ELF-1 (cell line): ENCODE data around the gene TTLL8.

ENCODE experiments used
- DNase-seq: peaks from one replicate; pipeline ENCODE4 v3.0.0-alpha.2; 2016; ENCODE audit warnings: low read depth, low spot score

TTLL8 gene

GRCh38 chr22:50019316-50019715, 38.8 kb downstream of the TTLL8 start:
- DNase-seq = no peak

- DNase-seq = no peak
Measured at GRCh38 chr22:50018608-50019285, 39.4 kb downstream of the TTLL8 start.

DNA sequence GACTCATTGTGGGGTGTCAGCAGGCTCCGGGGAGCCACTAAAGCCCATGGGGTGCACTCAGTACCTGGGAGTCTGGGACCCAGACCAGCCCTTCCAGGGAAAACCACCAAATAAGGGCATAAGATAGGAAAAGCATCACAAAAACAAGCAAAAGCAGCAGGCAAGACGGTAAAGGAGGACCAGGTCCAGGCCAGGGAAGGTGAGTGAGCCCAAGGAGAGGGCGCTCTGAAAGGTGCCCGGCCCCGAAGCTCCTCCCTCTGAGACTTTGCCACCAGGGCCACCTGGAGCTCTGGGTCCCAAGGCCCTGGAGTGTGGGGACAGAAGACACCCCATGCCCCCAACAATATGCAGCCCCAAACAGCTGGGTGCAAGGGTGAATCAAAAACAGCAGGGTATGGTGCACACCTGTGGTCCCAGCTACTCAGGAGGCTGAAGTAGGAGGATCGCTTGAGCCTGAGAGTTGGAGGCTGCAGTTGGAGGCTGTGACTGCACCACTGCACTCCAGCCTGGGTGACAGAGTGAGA, 40.3 kb downstream of the TTLL8 start:
- no peak for DNase-seq

- DNase-seq = no peak
Measured at GRCh38 chr22:50016988-50017700, 41.0 kb downstream of the TTLL8 start.

- DNase-seq = no peak
Measured at GRCh38 chr22:50016308-50016987, 41.6 kb downstream of the TTLL8 start.

- no peak for DNase-seq
Measured at GRCh38 chr22:50015451-50016307, 42.4 kb downstream of the TTLL8 start.

DNA sequence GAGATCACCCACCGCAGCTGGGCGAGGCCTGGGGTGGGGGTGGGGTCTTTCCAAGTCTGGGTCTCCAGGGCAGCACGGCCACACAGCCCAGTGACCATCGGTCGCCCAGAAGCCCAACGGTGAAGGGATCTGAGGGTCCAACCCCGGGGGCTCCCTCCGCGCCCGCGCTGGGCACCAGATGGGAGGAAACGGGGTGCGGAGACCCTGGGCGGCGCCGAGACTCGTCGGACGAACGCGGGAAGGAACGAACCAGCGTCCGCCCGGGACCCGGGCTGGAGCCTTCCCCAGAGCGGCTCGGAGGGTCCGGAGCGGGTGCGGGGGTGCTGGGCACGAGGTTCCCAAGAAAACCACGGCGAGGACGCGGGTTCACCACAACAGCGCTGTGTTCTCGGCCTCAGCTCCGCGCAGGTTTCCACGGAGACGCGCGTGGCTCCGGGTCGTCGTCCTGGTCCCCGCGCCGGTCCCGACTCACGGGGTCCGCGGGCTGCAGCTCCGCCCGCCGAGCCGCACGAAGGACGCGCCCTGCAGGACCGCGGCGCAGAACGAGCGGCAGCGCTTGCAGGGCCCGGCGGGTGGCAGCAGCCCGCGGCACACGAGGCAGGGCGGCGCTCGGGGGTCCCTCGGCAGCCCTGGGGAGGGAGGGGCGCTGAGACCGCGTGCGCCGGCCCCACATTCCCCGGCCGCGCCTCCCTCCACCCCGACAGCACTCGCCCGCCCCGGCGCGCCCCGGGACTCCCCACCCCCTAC, 43.3 kb downstream of the TTLL8 start:
- DNase-seq = no peak

- DNase-seq = no peak
Measured at GRCh38 chr22:50014053-50014501, 44.0 kb downstream of the TTLL8 start.

DNA sequence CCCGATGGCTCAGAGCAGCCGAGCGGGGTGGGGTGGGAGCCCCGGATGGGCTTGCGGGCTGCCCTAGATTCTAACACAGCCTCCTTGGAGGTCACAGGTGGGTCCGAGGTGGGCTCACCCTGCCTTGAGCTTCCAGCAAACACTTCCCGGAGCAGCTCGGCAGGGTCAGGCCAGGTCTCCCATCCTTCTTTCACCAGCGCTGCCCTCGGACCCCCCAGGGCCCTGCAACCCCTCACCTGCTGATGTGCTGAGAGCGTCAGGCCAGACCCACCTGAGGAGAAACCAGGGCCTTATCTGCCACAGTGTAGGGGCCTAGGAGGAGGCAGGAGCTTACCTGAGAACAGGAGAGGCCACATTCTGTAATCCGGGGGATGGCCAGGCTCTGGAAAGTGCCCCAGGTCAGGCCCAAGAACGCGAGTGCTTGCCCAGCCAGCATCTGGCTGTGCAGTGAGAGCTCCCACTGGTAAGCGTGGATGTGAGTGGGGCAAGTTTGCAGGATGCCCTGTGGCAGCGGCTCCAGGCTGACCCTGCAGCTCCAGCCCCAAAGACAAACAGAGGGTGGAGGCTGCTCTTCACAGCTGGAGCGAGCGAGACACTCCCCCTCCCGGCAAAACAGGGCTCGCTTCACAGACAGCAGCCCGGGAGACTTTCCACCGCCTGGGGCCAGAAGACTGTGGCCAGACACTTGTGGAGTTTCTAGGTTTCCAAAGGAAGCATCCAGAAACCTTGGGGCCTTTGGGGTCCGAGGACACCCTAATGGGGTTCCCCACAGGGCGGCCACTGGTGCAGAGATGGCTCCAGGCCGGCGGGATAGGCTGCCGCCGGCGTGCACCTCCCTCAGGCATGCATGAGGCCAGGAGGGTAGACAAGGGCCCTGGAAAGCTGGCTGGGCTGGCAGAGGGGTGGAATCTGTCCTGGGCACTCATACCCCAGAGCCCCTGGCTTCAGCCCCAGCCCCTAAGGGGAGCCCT, 45.6 kb downstream of the TTLL8 start, which contains the start of gene IL17REL:
Gene IL17REL (minus strand): TSS at position 555 of the 971 bp plus-strand sequence. CDS start 119 bp downstream, at position 436.
- DNase-seq = peak; percentile 62

GRCh38 chr22:50011447-50012210, 46.5 kb downstream of the TTLL8 start:
- no peak for DNase-seq

- DNase-seq = no peak
Measured at GRCh38 chr22:50010676-50011446, 47.2 kb downstream of the TTLL8 start.

DNA sequence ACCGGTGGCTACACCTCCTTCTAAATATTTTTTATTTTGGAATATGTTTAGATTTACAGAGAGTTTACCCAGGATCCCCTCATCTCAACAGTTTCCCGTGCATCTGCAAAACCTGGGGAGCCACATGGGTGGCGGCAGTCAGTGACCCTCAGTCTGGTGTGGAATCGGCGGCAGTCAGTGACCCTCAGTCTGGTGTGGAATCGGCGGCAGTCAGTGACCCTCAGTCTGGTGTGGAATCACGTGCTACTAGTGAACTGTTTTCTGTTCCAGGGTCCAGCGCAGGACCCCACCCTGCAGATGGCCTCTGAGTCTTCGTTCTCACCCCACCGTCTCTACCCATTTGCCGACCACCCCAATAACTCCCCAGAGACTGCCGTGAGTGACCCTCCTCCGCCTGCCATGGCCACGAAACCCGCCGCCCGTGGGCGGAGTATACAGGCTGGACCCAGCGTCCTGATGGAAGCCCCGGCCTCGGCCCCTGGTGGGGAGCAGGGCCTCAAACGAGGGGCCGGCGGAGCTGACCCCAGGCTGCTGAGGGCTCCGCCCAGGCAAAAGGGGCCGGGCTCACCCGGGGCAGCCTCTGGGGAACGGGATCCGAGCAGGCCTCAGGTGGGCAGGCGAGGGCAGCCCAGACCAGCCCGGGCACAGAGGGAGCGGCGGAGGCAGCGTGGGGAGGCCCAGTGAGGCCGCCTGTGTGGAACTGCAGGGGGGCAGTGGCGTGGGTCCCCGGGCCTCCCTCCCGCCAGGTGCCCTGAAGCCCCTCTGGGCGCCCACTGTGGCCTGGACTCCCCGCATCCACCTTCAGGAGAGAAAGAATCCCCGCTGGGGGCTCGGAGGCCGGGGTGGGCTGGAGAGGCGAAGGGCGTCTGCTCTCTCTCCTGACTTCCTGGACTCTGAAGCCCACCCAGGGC, 48.1 kb downstream of the TTLL8 start:
- DNase-seq = no peak

GRCh38 chr22:50009251-50009650, 48.8 kb downstream of the TTLL8 start:
- DNase-seq = no peak

GRCh38 chr22:50008151-50009040, 49.7 kb downstream of the TTLL8 start:
- DNase-seq = no peak

GRCh38 chr22:50007057-50007511, 51.0 kb downstream of the TTLL8 start:
- DNase-seq = no peak

GRCh38 chr22:50004918-50005317, 53.2 kb downstream of the TTLL8 start:
- DNase-seq = no peak
